ENCODE data around the gene NR1D2. TPM values are rescaled to one million over a fixed set of nuclear protein-coding genes. Genes with fewer than 3 reads are reported as not detected.
"Not testable (repeated sequence)": the region's sequence is repeated elsewhere in the genome, so short reads cannot be mapped to it uniquely, and the experiment has no call there.

The NR1D2 gene
- total RNA-seq, 1 donor from 2014 or later, result 25.0 TPM

GRCh38 chr3:24023197-24023596, 78.1 kb downstream of the NR1D2 start:
- ChIA-PET POLR2A (no interaction called here), CTCF (no interaction called here)
- Mint-ChIP-seq H3K27me3 (no peaks in the 10 kb centered on the region), H3K27ac (no peak overlapping the region), H3K4me3 (no peak overlapping the region), H3K36me3 (ENCODE audit: low read depth) (no peaks in the 10 kb centered on the region), H3K9me3 (no peaks in the 10 kb centered on the region), H3K4me1 (no peaks in the 10 kb centered on the region)
- ATAC-seq (ENCODE audit: low read depth), result no peak
- DNase-seq, result no peak
- intact Hi-C loops (cut with micrococcal nuclease), result no loop called here
- no peak for TF ChIP-seq CTCF (IDR thresholded peaks at IDR 0.05)

- TF ChIP-seq CTCF (IDR thresholded peaks at IDR 0.05), result no peak
- DNase-seq (no peak), ATAC-seq (ENCODE audit: low read depth) (no peak)
- ChIA-PET CTCF (no interaction called here), POLR2A (no interaction called here)
- Mint-ChIP-seq H3K27me3 (no peaks in the 10 kb centered on the region), H3K9me3 (no peaks in the 10 kb centered on the region), H3K36me3 (ENCODE audit: low read depth) (no peaks in the 10 kb centered on the region), H3K27ac (no peak overlapping the region), H3K4me1 (no peaks in the 10 kb centered on the region), H3K4me3 (no peak overlapping the region)
- intact Hi-C loops (cut with micrococcal nuclease), result no loop called here
Observed at GRCh38 chr3:24025805-24026204, 80.7 kb downstream of the NR1D2 start.

GRCh38 chr3:24026665-24027064, 81.6 kb downstream of the NR1D2 start:
- H3K4me1 Mint-ChIP-seq; intact Hi-C loops (cut with micrococcal nuclease); DNase-seq; H3K27me3 Mint-ChIP-seq; H3K4me3 Mint-ChIP-seq; H3K9me3 Mint-ChIP-seq; POLR2A ChIA-PET; CTCF ChIA-PET; H3K27ac Mint-ChIP-seq; ATAC-seq (ENCODE audit: low read depth); H3K36me3 Mint-ChIP-seq (ENCODE audit: low read depth): not testable (repeated sequence)

GRCh38 chr3:24027946-24028345, 82.9 kb downstream of the NR1D2 start:
- ChIA-PET CTCF (no interaction called here), POLR2A (no interaction called here)
- Mint-ChIP-seq H3K4me1 (no peaks in the 10 kb centered on the region), H3K27ac (no peak overlapping the region), H3K36me3 (ENCODE audit: low read depth) (no peaks in the 10 kb centered on the region), H3K4me3 (no peak overlapping the region), H3K9me3 (no peaks in the 10 kb centered on the region), H3K27me3 (no peaks in the 10 kb centered on the region)
- no peak for ATAC-seq (ENCODE audit: low read depth)
- DNase-seq, result no peak
- intact Hi-C loops (cut with micrococcal nuclease), result no loop called here
- TF ChIP-seq CTCF (IDR thresholded peaks at IDR 0.05), result no peak

Other genes with a start within 250 kb of the NR1D2 start
- 79.9 and 85.2 TPM in 2 replicates for gene UBE2E1, start 139.3 kb upstream of the NR1D2 start, total RNA-seq
- 3.4 and 4.8 TPM in 2 replicates for gene NKIRAS1, start 28.3 kb upstream of the NR1D2 start, total RNA-seq
- gene RPL15, start 28.2 kb upstream of the NR1D2 start, total RNA-seq, result 2,710 and 2,947 TPM in 2 replicates